H1 (cell line): Measurements from ENCODE around the gene MYADM.

Experiments used
- ATF2 ChIP-seq: IDR thresholded peaks from 2 replicates; pipeline ENCODE4 v1.6.1; 2012; ENCODE audit warnings: low read length, inconsistent platforms
- CHD2 ChIP-seq: IDR thresholded peaks from 2 replicates; pipeline ENCODE4 v1.6.1; 2012; ENCODE audit warnings: low read length, improper control_type of control experiment
- ZNF274 ChIP-seq: IDR thresholded peaks from 2 replicates; pipeline ENCODE4 v1.7.0; 2012; ENCODE audit warnings: low read length, borderline replicate concordance; ENCODE audit errors: extremely low read depth

- no peak for TF ChIP-seq ATF2
- no peak for TF ChIP-seq ZNF274
- no peak for TF ChIP-seq CHD2
Observed at GRCh38 chr19:53881482-53882390, 14.1 kb downstream of the MYADM start, which contains the start of gene PRKCG.
